Kidney epithelial cell (primary cell): Measurements from ENCODE around the gene HNRNPR. TPM values are rescaled to one million over a fixed set of nuclear protein-coding genes. Genes with fewer than 3 reads are reported as not detected.
A peak's percentile ranks its signal among the peaks of the same experiment; 100 is the strongest.

ENCODE experiments used
- DNase-seq: peaks from one replicate; pipeline ENCODE4 v3.0.0-alpha.2; 2010; ENCODE audit warnings: low read depth
- H3K27me3 ChIP-seq: 2 replicates; pipeline ENCODE4 v1.6.0; 2011; ENCODE audit warnings: low read length; ENCODE audit not compliant: control insufficient read depth, insufficient read depth
- H3K36me3 ChIP-seq: 2 replicates; pipeline ENCODE4 v1.5.1; 2011; ENCODE audit warnings: low read length; ENCODE audit not compliant: control insufficient read depth, insufficient read depth
- H3K4me3 ChIP-seq: 2 replicates; pipeline ENCODE4 v1.5.1; 2011; ENCODE audit warnings: low read depth, mild to moderate bottlenecking, control low read depth, low read length
- total RNA-seq: library from RNA; depleted of rRNA; stranded (reverse); fragments of >200 nt; gene quantifications from 2 replicates; pipeline ENCODE4 v1.2.3, GENCODE V29; 2015
- TF ChIP-seq, protein P1 (sequence below): IDR thresholded peaks from 2 replicates; pipeline ENCODE4 v1.5.1; 2011; ENCODE audit warnings: mild to moderate bottlenecking, moderate library complexity, low read length, control low read depth, inconsistent platforms; ENCODE audit not compliant: insufficient read depth, poor library complexity, severe bottlenecking

Gene HNRNPR
- total RNA-seq, 1 donor from 2014 or later, result 82.2 TPM

DNA sequence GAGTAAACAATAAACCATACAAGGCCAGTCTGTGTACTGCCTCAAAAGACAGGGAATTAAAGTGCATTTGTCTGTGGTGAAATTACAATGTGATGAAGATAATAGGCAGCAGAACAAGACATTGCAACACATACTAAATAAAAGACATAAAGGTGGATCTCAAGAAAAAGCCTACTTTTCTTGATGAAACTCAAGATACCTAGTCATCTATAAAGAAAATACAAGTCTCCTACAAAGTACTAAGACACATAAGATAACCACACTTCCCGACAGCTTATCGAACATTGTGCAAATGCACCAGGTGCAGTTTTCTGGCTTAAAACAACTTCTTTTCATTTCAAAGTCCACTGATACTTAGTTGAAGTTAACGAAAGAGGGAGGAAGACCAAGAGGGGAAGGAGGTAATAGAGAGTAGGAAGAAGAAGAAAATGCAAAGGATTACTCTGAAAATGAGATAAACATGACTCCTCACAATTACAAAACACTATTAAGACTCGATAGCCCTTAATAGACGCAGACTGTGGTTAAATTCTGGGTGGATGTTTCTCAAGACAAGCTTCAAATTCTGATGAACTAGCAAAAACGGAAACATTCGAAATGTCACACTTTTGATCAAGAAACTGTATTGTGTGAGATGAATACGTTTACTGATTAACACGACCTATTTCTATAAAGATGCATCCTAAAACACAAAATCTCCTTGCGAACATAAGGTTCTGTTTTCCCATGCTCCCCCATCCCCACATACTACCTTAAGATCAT is 2.0 kb downstream of the HNRNPR start:
- TF ChIP-seq, protein P1, sequence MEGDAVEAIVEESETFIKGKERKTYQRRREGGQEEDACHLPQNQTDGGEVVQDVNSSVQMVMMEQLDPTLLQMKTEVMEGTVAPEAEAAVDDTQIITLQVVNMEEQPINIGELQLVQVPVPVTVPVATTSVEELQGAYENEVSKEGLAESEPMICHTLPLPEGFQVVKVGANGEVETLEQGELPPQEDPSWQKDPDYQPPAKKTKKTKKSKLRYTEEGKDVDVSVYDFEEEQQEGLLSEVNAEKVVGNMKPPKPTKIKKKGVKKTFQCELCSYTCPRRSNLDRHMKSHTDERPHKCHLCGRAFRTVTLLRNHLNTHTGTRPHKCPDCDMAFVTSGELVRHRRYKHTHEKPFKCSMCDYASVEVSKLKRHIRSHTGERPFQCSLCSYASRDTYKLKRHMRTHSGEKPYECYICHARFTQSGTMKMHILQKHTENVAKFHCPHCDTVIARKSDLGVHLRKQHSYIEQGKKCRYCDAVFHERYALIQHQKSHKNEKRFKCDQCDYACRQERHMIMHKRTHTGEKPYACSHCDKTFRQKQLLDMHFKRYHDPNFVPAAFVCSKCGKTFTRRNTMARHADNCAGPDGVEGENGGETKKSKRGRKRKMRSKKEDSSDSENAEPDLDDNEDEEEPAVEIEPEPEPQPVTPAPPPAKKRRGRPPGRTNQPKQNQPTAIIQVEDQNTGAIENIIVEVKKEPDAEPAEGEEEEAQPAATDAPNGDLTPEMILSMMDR, result no peak
- Histone ChIP-seq H3K4me3 (peak overlapping the region; percentile 74), H3K27me3 (no peaks in the 10 kb centered on the region), H3K36me3 (no peaks in the 10 kb centered on the region)
- DNase-seq, result no peak

DNA sequence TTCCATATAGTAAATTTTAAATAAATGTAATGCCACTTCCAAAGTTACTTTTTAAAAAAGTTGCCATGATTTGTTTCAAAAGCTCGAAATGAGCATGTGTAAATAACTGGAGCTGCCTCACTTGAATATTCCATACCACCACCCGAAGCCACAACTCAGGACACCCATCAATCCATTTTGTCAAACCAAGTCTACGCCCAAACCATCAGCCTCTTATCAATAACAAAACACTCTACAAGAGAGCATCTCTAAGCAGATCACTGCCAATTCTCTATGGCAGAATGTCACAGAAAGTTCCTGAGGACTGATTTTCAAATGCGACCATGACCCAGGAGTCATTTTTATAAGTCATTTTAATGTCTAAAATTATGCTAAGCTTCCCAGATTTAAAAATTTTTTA is 4.5 kb downstream of the HNRNPR start:
- DNase-seq, result no peak
- Histone ChIP-seq H3K4me3 (no peak overlapping the region), H3K36me3 (no peaks in the 10 kb centered on the region), H3K27me3 (no peaks in the 10 kb centered on the region)
- TF ChIP-seq, protein P1, result no peak

DNA sequence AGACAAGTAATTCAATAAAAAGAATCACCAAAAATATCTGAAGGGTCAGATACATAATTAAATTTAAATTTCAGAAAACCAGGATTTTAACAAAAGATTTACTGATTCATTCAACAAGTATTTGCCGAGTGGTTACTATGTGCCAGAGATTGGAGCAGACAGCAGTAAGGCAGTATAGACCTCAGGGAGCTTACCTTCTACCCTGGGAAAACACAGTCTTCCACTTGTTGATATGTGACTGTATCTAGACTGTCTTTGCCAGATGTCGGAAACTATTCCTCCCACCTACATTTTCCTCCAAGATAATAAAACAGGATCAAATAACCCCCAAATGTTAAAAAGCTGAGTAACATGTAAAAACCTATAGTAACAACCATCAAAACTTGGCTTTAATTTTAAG is 6.2 kb downstream of the HNRNPR start:
- Histone ChIP-seq H3K4me3 (no peak overlapping the region), H3K36me3 (no peaks in the 10 kb centered on the region), H3K27me3 (no peaks in the 10 kb centered on the region)
- TF ChIP-seq, protein P1, result no peak
- no peak for DNase-seq

DNA sequence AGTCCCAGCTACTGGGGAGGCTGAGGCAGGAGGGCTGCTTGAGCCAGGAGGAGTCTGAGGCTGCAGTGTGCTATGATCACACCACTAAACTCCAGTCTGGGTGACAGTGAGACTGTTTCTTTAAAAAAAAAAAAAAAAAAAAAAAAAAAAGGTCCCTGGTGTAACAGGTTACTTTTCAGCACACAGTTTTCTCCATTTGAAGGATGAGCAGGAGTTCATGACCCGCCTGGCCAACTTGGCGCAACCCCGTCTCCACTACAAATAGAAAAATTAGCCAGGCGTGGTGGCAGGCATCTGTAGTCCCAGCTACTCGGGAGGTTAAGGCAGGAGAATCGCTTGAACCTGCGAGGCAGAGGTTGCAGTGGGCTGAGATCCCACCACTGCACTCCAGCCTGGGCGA is 12.4 kb downstream of the HNRNPR start:
- DNase-seq, result no peak
- TF ChIP-seq, protein P1, result no peak
- no peaks in the 10 kb centered on the region for H3K27me3 ChIP-seq
- peaks cover 2% of the 10 kb centered on the region for H3K36me3 ChIP-seq
- H3K4me3 ChIP-seq, result no peak overlapping the region

DNA sequence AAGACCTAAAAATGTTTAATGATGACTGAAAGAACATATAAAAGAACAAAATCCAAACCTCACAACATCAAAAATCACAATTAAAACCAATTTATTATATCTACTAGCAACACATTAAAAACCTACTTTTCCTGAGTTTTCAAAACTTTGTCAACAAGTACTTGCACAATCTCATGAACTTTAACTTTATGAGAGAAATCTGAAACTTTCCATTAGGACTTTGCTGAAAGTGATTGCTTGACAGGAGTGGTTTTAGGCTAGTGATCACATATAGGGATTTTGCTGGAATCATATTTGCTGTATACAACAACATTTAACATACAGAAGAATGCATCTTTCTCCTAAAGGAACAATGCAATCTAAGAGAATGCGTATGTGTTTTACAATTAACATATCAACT is 13.2 kb downstream of the HNRNPR start:
- Histone ChIP-seq H3K36me3 (peaks cover 2% of the 10 kb centered on the region), H3K27me3 (no peaks in the 10 kb centered on the region), H3K4me3 (no peak overlapping the region)
- TF ChIP-seq, protein P1, result no peak
- DNase-seq, result no peak

DNA sequence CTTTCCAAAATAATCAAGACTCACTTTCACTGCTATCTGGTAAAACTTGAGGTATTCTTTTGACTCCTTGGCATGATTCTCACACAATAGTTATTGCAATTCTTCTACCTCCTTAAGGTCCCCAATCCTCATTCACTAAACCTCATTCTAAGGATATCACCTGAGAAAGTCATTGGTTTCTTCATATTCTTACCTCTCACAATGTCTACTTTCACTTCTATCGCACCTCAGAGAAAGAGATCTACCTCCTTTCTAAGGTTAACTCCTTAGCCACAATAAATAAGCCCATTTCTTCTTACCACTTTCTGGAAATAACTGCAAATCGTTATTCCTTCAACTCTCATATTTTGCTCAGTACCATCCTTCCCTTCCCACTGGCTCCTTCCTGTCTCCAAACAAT is 18.7 kb downstream of the HNRNPR start:
- no peak for DNase-seq
- H3K27me3 ChIP-seq, result no peaks in the 10 kb centered on the region
- no peak overlapping the region for H3K4me3 ChIP-seq
- peaks cover 4% of the 10 kb centered on the region for H3K36me3 ChIP-seq
- TF ChIP-seq, protein P1, result no peak
